ENCODE data around the gene ETNK2. TPM values are rescaled to one million over a fixed set of nuclear protein-coding genes. Genes with fewer than 3 reads are reported as not detected.
A peak's percentile ranks its signal among the peaks of the same experiment; 100 is the strongest.

ETNK2 gene
- polyA plus RNA-seq, 2 donors: 9.5 to 16.1 TPM

GRCh38 chr1:204166219-204166618 lies 14.4 kb upstream of the ETNK2 start, which contains the start of gene REN:
Gene REN, minus strand, starts transcription at chr1:204166337. Its CDS starts 44 bp downstream, at chr1:204166293.
- Histone ChIP-seq H3K36me3 (ENCODE audit: control insufficient read depth in 2 of 2, insufficient read depth in 2 of 2, low read length in 1 of 2) (no peaks in the 10 kb centered on the region), H3K27me3 (ENCODE audit: control insufficient read depth in 1 of 2, insufficient read depth in 2 of 2, low read length in 2 of 2) (no peaks in the 10 kb centered on the region), H3K4me3 (ENCODE audit: low read depth in 1 of 2, low read length in 2 of 2) (no peak within 1 kb of the TSS), H3K4me1 (ENCODE audit: control insufficient read depth in 2 of 2, insufficient read depth in 2 of 2, low read length in 1 of 2) (no peaks in the 10 kb centered on the region), H3K27ac (ENCODE audit: low read depth in 2 of 2, low read length in 1 of 2) (no peak within 1 kb of the TSS), H3K9me3 (ENCODE audit: control insufficient read depth in 2 of 2, insufficient read depth in 1 of 2, low read depth in 1 of 2, low read length in 1 of 2) (no peaks in the 10 kb centered on the region)
- WGBS, 2 donors: 66 to 69% methylated on average over 5 of the region's 5 CpGs

GRCh38 chr1:204162494-204163074 lies 10.7 kb upstream of the ETNK2 start:
- Histone ChIP-seq H3K27me3 (ENCODE audit: control insufficient read depth in 1 of 2, insufficient read depth in 2 of 2, low read length in 2 of 2) (no peaks in the 10 kb centered on the region), H3K4me3 (ENCODE audit: low read depth in 1 of 2, low read length in 2 of 2) (no peak overlapping the region), H3K27ac (ENCODE audit: low read depth in 2 of 2, low read length in 1 of 2) (no peak overlapping the region), H3K36me3 (ENCODE audit: control insufficient read depth in 2 of 2, insufficient read depth in 2 of 2, low read length in 1 of 2) (no peaks in the 10 kb centered on the region), H3K9me3 (ENCODE audit: control insufficient read depth in 2 of 2, insufficient read depth in 1 of 2, low read depth in 1 of 2, low read length in 1 of 2) (no peaks in the 10 kb centered on the region), H3K4me1 (ENCODE audit: control insufficient read depth in 2 of 2, insufficient read depth in 2 of 2, low read length in 1 of 2) (peaks cover 0 to 2% of the 10 kb centered on the region in 2 donors)
- WGBS, 2 donors: 13 to 15% methylated on average over 7 of the region's 7 CpGs

GRCh38 chr1:204161609-204162493 lies 10.0 kb upstream of the ETNK2 start:
- peaks cover 0 to 2% of the 10 kb centered on the region in 2 donors for H3K4me1 ChIP-seq (ENCODE audit: control insufficient read depth in 2 of 2, insufficient read depth in 2 of 2, low read length in 1 of 2)
- no peak overlapping the region for H3K27ac ChIP-seq (ENCODE audit: low read depth in 2 of 2, low read length in 1 of 2)
- WGBS, 2 donors: 54 to 58% methylated on average over 14 of the region's 14 CpGs
- no peaks in the 10 kb centered on the region for H3K36me3 ChIP-seq (ENCODE audit: control insufficient read depth in 2 of 2, insufficient read depth in 2 of 2, low read length in 1 of 2)
- no peaks in the 10 kb centered on the region for H3K9me3 ChIP-seq (ENCODE audit: control insufficient read depth in 2 of 2, insufficient read depth in 1 of 2, low read depth in 1 of 2, low read length in 1 of 2)
- no peak overlapping the region for H3K4me3 ChIP-seq (ENCODE audit: low read depth in 1 of 2, low read length in 2 of 2)
- no peaks in the 10 kb centered on the region for H3K27me3 ChIP-seq (ENCODE audit: control insufficient read depth in 1 of 2, insufficient read depth in 2 of 2, low read length in 2 of 2)

- H3K27ac ChIP-seq (ENCODE audit: low read depth in 2 of 2, low read length in 1 of 2): no peak overlapping the region
- no peaks in the 10 kb centered on the region for H3K36me3 ChIP-seq (ENCODE audit: control insufficient read depth in 2 of 2, insufficient read depth in 2 of 2, low read length in 1 of 2)
- H3K4me1 ChIP-seq (ENCODE audit: control insufficient read depth in 2 of 2, insufficient read depth in 2 of 2, low read length in 1 of 2): peaks cover 3 to 17% of the 10 kb centered on the region in 2 donors
- WGBS, 2 donors: 68 to 71% methylated on average over 6 of the region's 6 CpGs
- no peaks in the 10 kb centered on the region for H3K9me3 ChIP-seq (ENCODE audit: control insufficient read depth in 2 of 2, insufficient read depth in 1 of 2, low read depth in 1 of 2, low read length in 1 of 2)
- no peaks in the 10 kb centered on the region for H3K27me3 ChIP-seq (ENCODE audit: control insufficient read depth in 1 of 2, insufficient read depth in 2 of 2, low read length in 2 of 2)
- no peak overlapping the region for H3K4me3 ChIP-seq (ENCODE audit: low read depth in 1 of 2, low read length in 2 of 2)
Measured at GRCh38 chr1:204157962-204158361, 6.1 kb upstream of the ETNK2 start.

GRCh38 chr1:204155881-204156280 lies 4.0 kb upstream of the ETNK2 start:
- no peak overlapping the region for H3K4me3 ChIP-seq (ENCODE audit: low read depth in 1 of 2, low read length in 2 of 2)
- H3K27me3 ChIP-seq (ENCODE audit: control insufficient read depth in 1 of 2, insufficient read depth in 2 of 2, low read length in 2 of 2): no peaks in the 10 kb centered on the region
- 90% methylated on average over 10 of the region's 10 CpGs for WGBS, 2 donors
- H3K9me3 ChIP-seq (ENCODE audit: control insufficient read depth in 2 of 2, insufficient read depth in 1 of 2, low read depth in 1 of 2, low read length in 1 of 2): no peaks in the 10 kb centered on the region
- H3K27ac ChIP-seq (ENCODE audit: low read depth in 2 of 2, low read length in 1 of 2): no peak overlapping the region
- no peaks in the 10 kb centered on the region for H3K36me3 ChIP-seq (ENCODE audit: control insufficient read depth in 2 of 2, insufficient read depth in 2 of 2, low read length in 1 of 2)
- peaks cover 11 to 25% of the 10 kb centered on the region in 2 donors for H3K4me1 ChIP-seq (ENCODE audit: control insufficient read depth in 2 of 2, insufficient read depth in 2 of 2, low read length in 1 of 2)

GRCh38 chr1:204154568-204155255 lies 2.9 kb upstream of the ETNK2 start:
- peak overlapping the region; percentile 48 to 72 for H3K27ac ChIP-seq (ENCODE audit: low read depth in 2 of 2, low read length in 1 of 2)
- H3K4me3 ChIP-seq (ENCODE audit: low read depth in 1 of 2, low read length in 2 of 2): no peak overlapping the region
- no peaks in the 10 kb centered on the region for H3K27me3 ChIP-seq (ENCODE audit: control insufficient read depth in 1 of 2, insufficient read depth in 2 of 2, low read length in 2 of 2)
- 69 to 74% methylated on average over 15 of the region's 15 CpGs for WGBS, 2 donors
- H3K4me1 ChIP-seq (ENCODE audit: control insufficient read depth in 2 of 2, insufficient read depth in 2 of 2, low read length in 1 of 2): peaks cover 11 to 32% of the 10 kb centered on the region in 2 donors
- H3K36me3 ChIP-seq (ENCODE audit: control insufficient read depth in 2 of 2, insufficient read depth in 2 of 2, low read length in 1 of 2): no peaks in the 10 kb centered on the region
- H3K9me3 ChIP-seq (ENCODE audit: control insufficient read depth in 2 of 2, insufficient read depth in 1 of 2, low read depth in 1 of 2, low read length in 1 of 2): no peaks in the 10 kb centered on the region

- peaks cover 11 to 32% of the 10 kb centered on the region in 2 donors for H3K4me1 ChIP-seq (ENCODE audit: control insufficient read depth in 2 of 2, insufficient read depth in 2 of 2, low read length in 1 of 2)
- no peaks in the 10 kb centered on the region for H3K27me3 ChIP-seq (ENCODE audit: control insufficient read depth in 1 of 2, insufficient read depth in 2 of 2, low read length in 2 of 2)
- no peak overlapping the region for H3K4me3 ChIP-seq (ENCODE audit: low read depth in 1 of 2, low read length in 2 of 2)
- peak overlapping the region in 1 of 2 donors; percentile 72 for H3K27ac ChIP-seq (ENCODE audit: low read depth in 2 of 2, low read length in 1 of 2)
- WGBS, 2 donors: 88 to 93% methylated on average over 5 of the region's 5 CpGs
- H3K9me3 ChIP-seq (ENCODE audit: control insufficient read depth in 2 of 2, insufficient read depth in 1 of 2, low read depth in 1 of 2, low read length in 1 of 2): no peaks in the 10 kb centered on the region
- no peaks in the 10 kb centered on the region for H3K36me3 ChIP-seq (ENCODE audit: control insufficient read depth in 2 of 2, insufficient read depth in 2 of 2, low read length in 1 of 2)
Measured at GRCh38 chr1:204153667-204154066, 1.8 kb upstream of the ETNK2 start.

- H3K4me1 ChIP-seq (ENCODE audit: control insufficient read depth in 2 of 2, insufficient read depth in 2 of 2, low read length in 1 of 2): peaks cover 11 to 30% of the 10 kb centered on the region in 2 donors
- 29 to 34% methylated on average over 22 to 25 of the region's 25 CpGs for WGBS, 2 donors
Measured at GRCh38 chr1:204152310-204153044, 633 bp upstream of the ETNK2 start.

More at GRCh38 chr1:204152310-204153044, 633 bp upstream of the ETNK2 start:
- no peaks in the 10 kb centered on the region for H3K36me3 ChIP-seq (ENCODE audit: control insufficient read depth in 2 of 2, insufficient read depth in 2 of 2, low read length in 1 of 2)
- peak overlapping the region; percentile 23 to 72 for H3K27ac ChIP-seq (ENCODE audit: low read depth in 2 of 2, low read length in 1 of 2)
- H3K9me3 ChIP-seq (ENCODE audit: control insufficient read depth in 2 of 2, insufficient read depth in 1 of 2, low read depth in 1 of 2, low read length in 1 of 2): no peaks in the 10 kb centered on the region
- H3K27me3 ChIP-seq (ENCODE audit: control insufficient read depth in 1 of 2, insufficient read depth in 2 of 2, low read length in 2 of 2): no peaks in the 10 kb centered on the region
- H3K4me3 ChIP-seq (ENCODE audit: low read depth in 1 of 2, low read length in 2 of 2): peak overlapping the region; percentile 66 to 68
